Measurements from ENCODE around the gene ZNF766. TPM values are rescaled to one million over a fixed set of nuclear protein-coding genes. Genes with fewer than 3 reads are reported as not detected.
"Not testable (repeated sequence)": the region's sequence is repeated elsewhere in the genome, so short reads cannot be mapped to it uniquely, and the experiment has no call there.

The ZNF766 gene
- total RNA-seq, 6 experiments from 2014 or later = 9.6 to 12.0 (median 10.8) TPM

GRCh38 chr19:52248241-52248640 lies 21.1 kb upstream of the ZNF766 start:
- peaks cover 3% of the 10 kb centered on the region; the same call in 1 of the 2 replicates for H3K27me3 Mint-ChIP-seq (ENCODE audit: insufficient read depth)
- H3K27ac Mint-ChIP-seq = no peak overlapping the region
- no peaks in the 10 kb centered on the region for H3K4me1 Mint-ChIP-seq (ENCODE audit: low read depth)
- no peak overlapping the region for H3K4me3 Mint-ChIP-seq
- DNase-seq = peak; percentile 54
- peak; percentile 78 for TF ChIP-seq CTCF (IDR thresholded peaks at IDR 0.05)
- no peaks in the 10 kb centered on the region for H3K36me3 Mint-ChIP-seq (ENCODE audit: low read depth)
- peaks cover 5% of the 10 kb centered on the region; the same call in 1 of the 2 replicates for H3K9me3 Mint-ChIP-seq

- Mint-ChIP-seq H3K27me3 (ENCODE audit: insufficient read depth) (peaks cover 5% of the 10 kb centered on the region), H3K27ac (no peak overlapping the region), H3K36me3 (ENCODE audit: low read depth) (no peaks in the 10 kb centered on the region), H3K4me1 (ENCODE audit: low read depth) (no peaks in the 10 kb centered on the region), H3K9me3 (no peaks in the 10 kb centered on the region; the same call in 1 of the 2 replicates), H3K4me3 (no peak overlapping the region)
- no peak for DNase-seq
- TF ChIP-seq CTCF (IDR thresholded peaks at IDR 0.05) = no peak
These were observed 11.0 kb upstream of the ZNF766 start for GRCh38 chr19:52258426-52258825.

GRCh38 chr19:52265556-52265955 lies 3.8 kb upstream of the ZNF766 start:
- not testable (repeated sequence) for H3K4me1 Mint-ChIP-seq (ENCODE audit: low read depth); H3K9me3 Mint-ChIP-seq; DNase-seq

GRCh38 chr19:52270266-52270885 lies 989 bp downstream of the ZNF766 start:
- peaks cover 44% of the 10 kb centered on the region for H3K36me3 Mint-ChIP-seq (ENCODE audit: low read depth)
- peak; percentile 5 for DNase-seq
- peaks cover 3% of the 10 kb centered on the region for H3K27me3 Mint-ChIP-seq (ENCODE audit: insufficient read depth)
- no peak for TF ChIP-seq CTCF (IDR thresholded peaks at IDR 0.05)
- peaks cover 22% of the 10 kb centered on the region for H3K4me1 Mint-ChIP-seq (ENCODE audit: low read depth)
- peaks cover 20% of the 10 kb centered on the region for H3K9me3 Mint-ChIP-seq
- H3K27ac Mint-ChIP-seq = peak overlapping the region; percentile 96
- H3K4me3 Mint-ChIP-seq = peak overlapping the region; percentile 96

More at GRCh38 chr19:52265556-52265955, 3.8 kb upstream of the ZNF766 start:
- H3K36me3 Mint-ChIP-seq (ENCODE audit: low read depth); H3K27ac Mint-ChIP-seq; H3K4me3 Mint-ChIP-seq; H3K27me3 Mint-ChIP-seq (ENCODE audit: insufficient read depth): not testable (repeated sequence)

GRCh38 chr19:52273301-52273700 lies 3.9 kb downstream of the ZNF766 start:
- Mint-ChIP-seq H3K36me3 (ENCODE audit: low read depth) (peaks cover 69% of the 10 kb centered on the region), H3K4me1 (ENCODE audit: low read depth) (peaks cover 22% of the 10 kb centered on the region), H3K27ac (no peak overlapping the region), H3K27me3 (ENCODE audit: insufficient read depth) (peaks cover 3% of the 10 kb centered on the region), H3K9me3 (peaks cover 40% of the 10 kb centered on the region), H3K4me3 (no peak overlapping the region)
- TF ChIP-seq CTCF (IDR thresholded peaks at IDR 0.05) = no peak
- DNase-seq = no peak

GRCh38 chr19:52274191-52274590 lies 4.8 kb downstream of the ZNF766 start:
- Mint-ChIP-seq H3K4me1 (ENCODE audit: low read depth) (peaks cover 22% of the 10 kb centered on the region), H3K9me3 (peaks cover 49% of the 10 kb centered on the region), H3K4me3 (no peak overlapping the region), H3K27ac (no peak overlapping the region), H3K27me3 (ENCODE audit: insufficient read depth) (peaks cover 3% of the 10 kb centered on the region), H3K36me3 (ENCODE audit: low read depth) (peaks cover 78% of the 10 kb centered on the region)
- TF ChIP-seq CTCF (IDR thresholded peaks at IDR 0.05) = no peak
- no peak for DNase-seq
